GM19099 (cell line): Measurements from ENCODE around the gene LY6G5B.

Source experiments
- POLR2A ChIP-seq: IDR thresholded peaks from 3 replicates; pipeline ENCODE4 v1.6.1; 2011; ENCODE audit warnings: low read depth; ENCODE audit not compliant: insufficient read length; ENCODE audit errors: extremely low read depth

The LY6G5B gene

DNA sequence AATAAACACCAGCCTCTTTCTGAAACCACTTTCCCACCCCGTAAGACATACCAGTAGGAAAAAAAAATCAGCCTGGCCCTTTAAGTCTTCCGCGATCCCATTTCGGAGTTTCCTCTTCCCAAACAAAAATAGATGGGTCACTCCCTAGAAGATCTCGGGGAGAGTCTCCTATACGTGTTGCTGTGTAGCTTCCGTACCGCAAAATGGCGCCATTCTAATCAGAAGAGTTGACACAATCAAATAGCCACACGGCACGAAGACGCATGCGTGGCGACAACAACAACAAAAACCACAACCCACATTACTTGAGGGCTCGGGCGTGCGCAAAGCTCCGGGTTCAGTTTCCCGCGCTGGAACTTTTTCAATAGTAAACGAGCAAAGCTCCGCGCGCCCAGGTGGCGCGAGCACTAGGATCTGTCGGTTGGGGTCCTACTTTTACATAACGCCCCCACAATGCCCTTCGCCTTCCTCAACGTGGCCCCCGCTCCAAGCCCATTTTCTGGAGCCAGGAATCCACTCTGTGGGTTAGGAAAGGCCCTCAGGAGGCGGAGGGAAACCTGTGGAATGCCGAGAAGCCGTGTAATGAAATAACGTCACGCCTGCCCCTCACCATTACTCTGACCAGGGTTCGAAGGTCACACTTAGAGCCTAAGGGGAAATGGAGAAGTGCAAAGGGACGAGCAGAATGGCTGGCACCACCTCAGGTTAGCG, 4.8 kb upstream of the LY6G5B start, which contains the start of gene GPANK1:
Gene GPANK1, minus strand, starts transcription at position 208 of the 711 bp plus-strand sequence. CDS start 519 bp downstream, outside the sequence.
- peak; percentile 43 for TF ChIP-seq POLR2A

DNA sequence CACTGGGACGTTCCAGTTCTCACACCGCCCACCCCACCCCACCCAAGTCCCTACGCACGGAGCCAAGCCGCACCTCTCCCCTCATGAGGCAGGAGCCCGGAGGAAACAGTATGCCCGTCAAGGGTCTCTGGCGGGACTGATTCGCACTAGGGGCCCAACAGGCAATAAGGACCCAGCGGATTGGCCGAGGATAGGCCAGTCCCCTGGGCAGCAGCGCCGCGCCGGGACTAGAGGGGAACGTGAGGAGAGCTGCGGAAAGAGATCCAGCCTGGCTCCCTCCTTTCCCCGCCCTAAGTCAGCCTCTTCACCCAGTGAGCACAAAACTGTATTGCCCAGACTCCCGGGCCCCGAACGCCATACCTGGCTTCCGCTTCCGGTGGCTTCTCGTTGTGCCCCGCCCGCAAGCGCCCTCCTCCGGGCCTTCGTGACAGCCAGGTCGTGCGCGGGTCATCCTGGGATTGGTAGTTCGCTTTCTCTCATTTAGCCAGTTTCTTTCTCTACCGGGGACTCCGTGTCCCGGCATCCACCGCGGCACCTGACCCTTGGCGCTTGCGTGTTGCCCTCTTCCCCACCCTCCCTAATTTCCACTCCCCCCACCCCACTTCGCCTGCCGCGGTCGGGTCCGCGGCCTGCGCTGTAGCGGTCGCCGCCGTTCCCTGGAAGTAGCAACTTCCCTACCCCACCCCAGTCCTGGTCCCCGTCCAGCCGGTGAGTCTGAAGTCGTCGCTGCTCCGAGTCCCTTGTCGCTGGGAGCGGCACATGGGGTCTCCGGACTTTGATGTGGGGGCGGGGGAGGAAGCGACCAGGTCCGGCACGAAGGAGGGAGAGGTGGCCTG, 4.1 kb upstream of the LY6G5B start, which contains the start of gene CSNK2B:
Gene CSNK2B, plus strand, starts transcription at position 580 of the 836 bp plus-strand sequence. CDS start 752 bp downstream, outside the sequence.
- peak; percentile 90 for TF ChIP-seq POLR2A

DNA sequence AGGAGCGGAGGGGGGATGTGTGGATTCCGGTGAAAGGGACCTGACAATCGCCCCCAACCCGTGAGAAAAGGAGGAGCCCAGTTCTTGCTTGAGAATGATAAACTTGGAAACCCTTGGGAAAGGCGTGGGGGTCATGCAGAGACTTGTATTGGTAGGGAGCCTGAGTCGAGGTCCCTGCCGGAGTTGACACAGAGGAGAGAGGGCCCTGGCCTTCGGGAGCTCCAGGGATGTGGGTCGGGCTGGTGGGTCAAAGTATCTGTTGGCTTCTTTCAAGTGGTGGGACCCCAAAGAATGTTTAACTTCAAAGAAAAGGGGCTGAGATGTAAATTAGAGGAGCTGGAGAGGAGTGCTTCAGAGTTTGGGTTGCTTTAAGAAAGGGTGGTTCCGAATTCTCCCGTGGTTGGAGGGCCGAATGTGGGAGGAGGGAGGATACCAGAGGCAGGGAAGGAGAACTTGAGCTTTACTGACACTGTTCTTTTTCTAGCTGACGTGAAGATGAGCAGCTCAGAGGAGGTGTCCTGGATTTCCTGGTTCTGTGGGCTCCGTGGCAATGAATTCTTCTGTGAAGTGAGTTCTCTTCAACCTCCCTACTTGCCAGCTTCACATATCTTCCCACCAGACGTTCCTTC, 3.3 kb upstream of the LY6G5B start:
- TF ChIP-seq POLR2A = no peak

DNA sequence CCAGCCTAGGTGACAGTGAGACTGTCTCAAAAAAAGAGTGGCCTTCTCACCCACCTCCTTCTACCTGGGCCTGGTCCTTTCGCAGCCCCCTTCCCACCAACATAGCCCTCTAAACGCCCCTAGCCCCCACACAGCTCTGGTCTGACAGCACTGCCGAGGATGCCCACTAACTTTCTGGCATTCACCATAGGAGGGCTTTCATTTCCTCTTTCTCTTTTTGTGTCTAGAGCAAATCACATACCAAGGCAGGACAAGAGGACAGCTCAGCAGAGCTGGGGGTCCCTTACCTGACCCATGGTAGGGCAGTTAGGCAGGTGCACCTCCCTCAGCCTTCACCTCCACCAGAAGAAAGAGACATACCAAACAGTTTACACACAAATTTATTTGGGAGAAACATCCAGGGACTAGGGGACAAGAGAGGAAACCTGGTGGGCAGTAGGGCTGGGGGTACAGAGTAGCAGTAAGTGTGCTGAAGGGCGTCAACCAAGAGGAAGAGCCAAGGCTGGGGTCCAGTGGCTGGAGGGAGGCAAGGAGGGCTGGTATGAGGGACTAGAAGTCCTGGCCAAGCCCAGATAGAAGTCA, 6.6 kb downstream of the LY6G5B start:
- TF ChIP-seq POLR2A = no peak

DNA sequence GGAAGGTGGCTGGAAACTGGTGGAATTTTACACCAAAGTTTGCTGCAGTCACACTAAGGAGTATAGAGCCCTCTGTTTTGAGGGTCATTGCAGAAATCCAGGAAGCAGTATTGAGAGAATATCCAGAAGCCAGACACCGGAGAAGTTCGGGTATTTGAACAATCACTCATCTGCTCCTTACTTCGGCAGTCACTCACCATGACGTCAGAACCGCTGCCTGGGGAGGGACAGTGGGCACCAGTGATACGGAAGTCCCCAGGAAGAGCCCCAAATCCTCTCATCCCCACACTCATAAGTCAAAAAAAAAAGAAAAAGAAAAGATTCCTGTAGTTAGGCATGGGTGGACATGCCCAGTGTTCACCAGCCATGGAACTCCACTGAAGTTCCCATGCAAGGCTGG, 7.1 kb downstream of the LY6G5B start:
- no peak for TF ChIP-seq POLR2A

DNA sequence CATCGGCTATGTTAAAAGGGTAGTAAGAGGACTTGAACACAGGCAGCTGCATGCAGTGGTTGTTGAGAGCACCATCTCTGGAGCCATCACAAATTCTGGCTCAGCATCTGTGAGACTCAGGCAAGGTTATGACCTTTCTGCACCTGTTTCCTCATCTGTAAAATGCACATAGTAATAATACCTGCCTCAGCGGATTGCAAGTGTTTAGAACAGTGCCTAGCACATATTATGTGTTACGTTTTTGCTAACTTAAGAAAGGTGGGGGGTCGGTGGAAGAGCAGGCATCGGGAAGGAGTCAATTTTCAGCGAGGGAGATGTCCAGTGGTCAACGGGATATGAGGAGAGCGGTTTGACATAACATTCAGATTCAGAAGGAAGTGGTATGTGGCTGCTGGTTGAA, 8.2 kb downstream of the LY6G5B start:
- no peak for TF ChIP-seq POLR2A

DNA sequence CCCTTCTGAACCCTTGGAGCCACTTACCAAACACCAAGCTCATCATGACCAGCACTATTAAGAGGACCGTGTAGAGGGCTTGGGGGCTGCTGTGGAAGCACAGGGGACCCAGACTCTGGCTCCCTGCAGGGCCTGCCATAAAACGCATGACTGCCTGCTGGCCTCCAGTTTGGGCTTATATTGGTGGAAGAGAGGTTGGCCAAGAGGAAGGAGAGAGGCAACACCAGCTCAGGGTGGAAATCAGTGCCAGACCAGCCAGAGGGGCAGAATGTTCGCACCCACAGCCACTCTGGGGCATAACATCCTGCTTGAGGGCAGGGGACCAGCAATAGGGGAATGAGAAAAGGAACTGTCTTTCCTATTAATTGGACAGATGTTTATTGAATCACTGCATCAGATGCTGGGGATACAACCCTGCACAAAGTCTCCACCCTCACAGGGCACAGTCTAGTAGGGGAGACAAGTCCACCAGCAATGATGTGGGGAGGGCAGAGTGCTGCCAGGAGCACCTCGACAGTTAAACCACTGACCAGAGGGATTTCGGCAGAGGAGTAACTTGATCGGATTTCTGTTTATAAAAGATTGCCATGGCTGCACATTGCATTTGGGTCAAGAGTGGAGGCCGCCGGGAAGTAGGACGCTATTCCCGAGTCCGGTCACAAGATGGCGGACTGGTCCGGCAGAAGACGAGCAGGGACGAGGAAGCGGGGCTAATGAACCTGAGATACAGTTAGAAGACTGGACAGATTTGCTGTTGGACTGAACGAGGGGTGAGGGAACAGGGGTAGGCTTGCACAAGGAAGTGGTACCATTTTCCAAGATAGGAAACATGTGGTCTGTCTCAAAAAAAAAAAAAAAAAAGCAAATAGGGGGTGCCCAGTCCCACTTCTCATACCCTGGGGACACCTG, 10.7 kb downstream of the LY6G5B start, which contains the start of gene LY6G5C:
Gene LY6G5C, minus strand, starts transcription at position 842 of the 909 bp plus-strand sequence. Its CDS starts 694 bp downstream, at position 148.
- TF ChIP-seq POLR2A = peak; percentile 6

DNA sequence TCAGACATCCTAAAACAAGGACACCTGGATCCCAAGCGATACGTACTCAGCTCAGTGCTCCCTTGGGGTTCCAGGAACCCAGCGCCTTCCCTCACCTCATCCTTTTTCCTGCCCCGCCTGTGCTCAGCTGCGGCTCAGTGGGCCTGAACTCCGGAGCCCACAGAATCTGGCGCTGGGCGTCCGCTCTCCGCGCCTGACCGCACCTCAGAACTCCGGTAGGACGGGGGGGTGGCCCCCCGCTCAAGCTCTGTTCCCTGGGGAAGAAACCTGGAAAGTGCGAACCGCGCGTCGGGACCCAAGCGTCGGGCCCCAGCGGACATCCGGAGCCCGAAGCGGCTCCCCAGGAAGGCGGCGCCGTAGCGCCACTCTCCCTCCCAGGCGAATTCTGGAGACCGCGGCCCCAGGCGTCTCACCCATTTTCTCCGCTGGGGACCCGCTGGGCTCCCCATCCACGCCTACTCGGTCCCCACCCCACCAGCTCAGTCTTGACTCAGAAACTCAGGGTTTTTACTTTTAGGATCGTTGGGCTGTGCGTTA, 11.4 kb downstream of the LY6G5B start:
- TF ChIP-seq POLR2A = no peak

DNA sequence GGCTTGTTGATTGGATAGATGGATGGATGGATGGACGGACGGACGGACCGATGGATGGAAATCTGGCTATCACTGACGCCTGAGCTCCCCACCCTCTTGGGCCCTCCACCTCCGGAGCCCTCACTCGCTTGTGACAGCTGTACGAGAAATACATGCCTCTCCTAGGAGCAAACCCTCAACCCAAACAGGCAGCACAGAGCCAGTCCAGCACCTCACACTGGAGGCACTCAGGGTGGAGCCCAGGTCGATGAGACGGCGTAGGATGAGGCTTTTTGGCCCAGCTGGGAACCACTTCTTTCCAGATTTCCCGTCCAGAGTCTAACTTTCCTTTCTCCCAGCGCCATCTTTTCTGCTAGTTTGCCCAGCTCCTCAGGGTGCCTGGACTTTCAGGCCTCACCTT, 13.8 kb downstream of the LY6G5B start:
- TF ChIP-seq POLR2A = no peak

DNA sequence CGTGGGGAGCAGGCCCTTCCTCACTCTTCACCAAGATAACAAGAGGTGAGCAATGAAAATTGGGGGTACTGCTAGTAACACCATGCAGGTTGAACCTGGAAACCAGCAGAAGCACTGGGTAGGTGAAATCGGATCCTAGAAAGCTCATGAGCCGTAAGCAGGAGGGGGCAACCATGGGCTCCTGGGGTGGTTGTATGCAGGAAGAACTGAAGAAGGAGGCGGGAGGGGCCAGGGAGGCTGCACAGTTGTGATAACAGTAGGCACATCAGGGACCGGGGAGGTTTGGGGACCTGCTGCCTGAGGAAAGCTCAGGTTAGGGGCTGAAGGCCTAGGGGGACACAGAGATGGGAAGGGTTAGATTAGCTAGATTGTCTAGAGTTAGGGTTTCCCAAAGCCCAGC, 16.7 kb downstream of the LY6G5B start:
- TF ChIP-seq POLR2A = no peak

DNA sequence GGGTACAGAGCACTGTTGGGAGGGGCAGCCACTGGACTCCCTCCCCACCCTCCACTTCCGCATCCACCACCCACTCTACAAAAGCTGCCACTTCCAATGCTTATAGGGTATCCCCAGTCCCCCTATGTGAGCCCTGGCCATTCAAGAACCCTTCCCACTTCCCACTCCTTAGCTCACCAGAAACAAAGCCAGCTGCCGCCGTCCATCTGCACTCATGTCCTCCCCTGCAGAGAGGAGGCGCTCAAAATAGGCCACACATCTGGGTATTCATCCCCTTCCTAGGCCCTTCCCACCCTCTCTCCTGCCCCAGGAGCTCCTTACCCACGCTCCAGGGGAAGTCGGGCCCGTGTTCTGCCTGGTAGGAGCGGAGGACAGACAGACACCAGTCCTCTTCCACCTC, 17.5 kb downstream of the LY6G5B start:
- TF ChIP-seq POLR2A = no peak

DNA sequence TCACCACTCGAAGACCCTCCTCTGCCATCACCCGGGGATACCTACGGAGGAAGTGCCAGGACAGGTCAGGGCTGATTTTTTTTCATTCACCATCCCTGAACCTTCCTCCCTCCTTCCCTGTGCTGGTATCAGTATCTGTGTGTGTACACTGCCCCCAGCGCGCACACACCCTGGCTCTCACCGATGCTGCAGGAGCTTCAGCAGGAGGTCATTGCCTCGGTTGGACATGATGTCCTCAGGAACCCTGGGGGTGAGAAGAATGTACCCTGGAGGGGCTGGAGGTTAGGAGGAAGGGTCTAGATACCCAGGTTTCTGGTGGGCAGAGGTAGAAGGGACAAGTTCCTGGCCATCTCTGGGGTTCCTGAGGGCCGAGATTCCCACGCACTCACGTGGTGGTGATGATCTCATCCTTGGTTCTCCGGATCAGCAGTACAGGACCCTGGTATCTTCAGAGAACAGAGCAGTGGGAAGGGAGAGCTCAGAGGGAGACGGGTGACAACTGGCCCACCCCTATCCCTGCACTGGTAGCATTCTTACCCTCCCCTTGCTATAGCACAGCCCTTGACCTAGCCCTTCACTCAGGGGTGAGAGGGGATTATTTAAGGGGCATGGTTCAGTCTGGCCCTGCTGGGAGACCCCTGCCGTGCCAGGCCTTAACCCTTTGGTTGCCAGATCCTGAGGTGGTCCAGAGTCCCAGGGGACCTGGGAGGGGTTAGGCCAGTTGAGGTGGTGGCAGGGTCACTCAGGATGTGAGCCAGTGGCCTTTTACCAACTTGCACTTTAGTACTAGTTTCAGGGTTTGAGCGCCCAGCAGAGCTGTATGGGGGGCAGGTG, 18.3 kb downstream of the LY6G5B start:
- TF ChIP-seq POLR2A = no peak

DNA sequence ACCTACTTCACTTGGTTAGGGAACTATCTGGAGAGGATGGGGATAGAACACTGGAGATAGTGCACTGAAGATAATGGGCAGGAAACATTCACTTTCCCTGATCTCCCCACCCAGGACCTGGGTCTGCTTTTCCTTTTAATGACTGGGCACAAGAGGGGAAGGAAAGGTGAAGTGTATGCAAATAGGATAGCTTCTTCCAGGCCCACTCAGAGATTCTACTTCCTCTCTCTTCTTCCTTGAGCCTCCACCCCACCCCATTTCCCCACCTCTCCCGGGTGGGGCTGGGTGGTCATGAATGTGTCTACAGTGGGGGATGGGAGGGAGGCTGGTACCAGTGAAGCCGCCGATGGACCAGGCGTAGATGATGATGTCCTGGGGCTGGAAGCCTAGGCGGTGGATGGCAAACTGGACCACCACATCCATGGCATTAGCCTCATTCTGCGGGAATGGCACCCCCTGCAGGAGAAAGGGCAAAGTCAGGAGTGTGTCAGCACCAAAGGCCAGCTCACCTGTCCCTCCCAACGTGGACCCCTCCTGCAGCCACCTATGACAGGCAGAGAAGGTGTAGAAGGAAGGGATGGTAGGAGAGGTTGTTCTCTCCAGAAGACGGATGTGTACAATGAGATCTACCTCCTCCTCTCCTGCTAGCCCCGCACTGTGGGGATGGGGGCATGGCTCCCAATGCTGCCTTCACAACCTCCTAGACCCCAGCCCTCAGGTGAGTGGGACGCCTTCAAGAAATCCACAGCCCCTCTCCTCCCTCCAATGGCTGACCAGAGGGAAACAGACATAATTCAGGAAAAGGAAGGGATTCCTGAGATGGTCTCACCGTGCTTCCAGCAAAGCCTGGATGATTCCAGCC, 19.7 kb downstream of the LY6G5B start:
- TF ChIP-seq POLR2A = no peak
